Keratinocyte (primary cell): Measurements from ENCODE around the gene C7orf33. TPM values are rescaled to one million over a fixed set of nuclear protein-coding genes. Genes with fewer than 3 reads are reported as not detected.

Experiments used
- DNase-seq: peaks from one replicate; pipeline ENCODE4 v3.0.0-alpha.2; 2011; ENCODE audit warnings: low read depth, missing footprints, low spot score
- FAIRE-seq: peaks from 2 replicates; lab custom pipeline; 2011; peaks lifted over from hg19 to GRCh38; lab: Jason Lieb, UNC
- H2AFZ ChIP-seq: 2 replicates; pipeline ENCODE4 v1.6.0; 2012; ENCODE audit warnings: low read length, control low read depth, inconsistent platforms; ENCODE audit not compliant: control insufficient read depth
- H3K27ac ChIP-seq: 2 replicates; pipeline ENCODE4 v1.5.1; 2011; ENCODE audit warnings: low read length; ENCODE audit not compliant: control insufficient read depth, insufficient read depth
- H3K27me3 ChIP-seq: 3 replicates; pipeline ENCODE4 v1.6.0; 2011; ENCODE audit warnings: low read length; ENCODE audit not compliant: control insufficient read depth, insufficient read depth; ENCODE audit errors: extremely low read depth
- H3K36me3 ChIP-seq, 2 experiments: 2 replicates in 1 of 2; 3 replicates in 1 of 2; pipeline ENCODE4 v1.5.1; 2011; ENCODE audit warnings: low read length in 2 of 2, mild to moderate bottlenecking in 1 of 2; ENCODE audit not compliant: control insufficient read depth in 2 of 2, insufficient read depth in 2 of 2; ENCODE audit errors: extremely low read depth in 1 of 2
- H3K4me1 ChIP-seq: 3 replicates; pipeline ENCODE4 v1.5.1; 2011; ENCODE audit warnings: low read length; ENCODE audit not compliant: control insufficient read depth, insufficient read depth; ENCODE audit errors: extremely low read depth
- H3K4me2 ChIP-seq: 3 replicates; pipeline ENCODE4 v1.6.0; 2011; ENCODE audit warnings: low read depth, low read length; ENCODE audit not compliant: control insufficient read depth, insufficient read depth; ENCODE audit errors: extremely low read depth
- H3K4me3 ChIP-seq, 3 experiments: fragments of 200-600 bp in 1 of 3; sonication (generic) in 1 of 3; 2 replicates in 2 of 3; 3 replicates in 1 of 3; pipeline ENCODE4 v1.5.1; 2011 to 2016; ENCODE audit warnings: low read length in 3 of 3, mild to moderate bottlenecking in 3 of 3, control low read depth in 2 of 3, inconsistent platforms in 1 of 3, low read depth in 1 of 3, mixed read lengths in 1 of 3, mixed run types in 1 of 3, moderate library complexity in 1 of 3; ENCODE audit not compliant: control insufficient read depth in 2 of 3, insufficient read depth in 2 of 3; ENCODE audit errors: extremely low read depth in 1 of 3
- H3K79me2 ChIP-seq: 2 replicates; pipeline ENCODE4 v1.6.0; 2012; ENCODE audit warnings: low read length; ENCODE audit not compliant: control insufficient read depth, insufficient read depth
- H3K9ac ChIP-seq: 3 replicates; pipeline ENCODE4 v1.6.0; 2011; ENCODE audit warnings: low read length; ENCODE audit not compliant: control insufficient read depth, insufficient read depth; ENCODE audit errors: extremely low read depth
- H3K9me1 ChIP-seq: 3 replicates; pipeline ENCODE4 v1.6.0; 2011; ENCODE audit warnings: low read length; ENCODE audit not compliant: control insufficient read depth, insufficient read depth; ENCODE audit errors: extremely low read depth
- H3K9me3 ChIP-seq: 2 replicates; pipeline ENCODE4 v1.5.1; 2012; ENCODE audit warnings: low read depth, low read length; ENCODE audit not compliant: control insufficient read depth
- H4K20me1 ChIP-seq: 3 replicates; pipeline ENCODE4 v1.6.0; 2011; ENCODE audit warnings: low read length; ENCODE audit not compliant: control insufficient read depth, insufficient read depth; ENCODE audit errors: extremely low read depth
- EZH2 ChIP-seq: IDR thresholded peaks from one replicate; pipeline ENCODE4 v1.6.1; 2012; ENCODE audit warnings: inconsistent platforms, mild to moderate bottlenecking, low read length, moderate library complexity
- dilution Hi-C: fragments of 300-500 bp; cut with MboI; formaldehyde crosslinking; loops from one replicate; pipeline ENCODE4 v1.7.0; 2020; ENCODE audit warnings: low sequenced_read_pairs; ENCODE audit not compliant: extremely low pct_ligation_motif_present
- polyA plus RNA-seq, 5 experiments: library from polyadenylated mRNA; depleted of rRNA in 3 of 5; stranded (reverse) in 3 of 5; stranded (forward) in 1 of 5; unstranded in 1 of 5; fragments of >200 nt; gene quantifications; 1 replicate in 1 of 5; 2 replicates in 3 of 5; 3 replicates in 1 of 5; pipeline versions ENCODE4 v1.2.1 to v1.2.3, GENCODE V29; 2011 to 2012; ENCODE audit warnings: missing spikeins in 2 of 5, low read depth in 1 of 5, low replicate concordance in 1 of 5
- TF ChIP-seq, protein P1 (sequence below), 3 experiments: IDR thresholded peaks in 1 of 3; conservative IDR thresholded peaks in 1 of 3; optimal IDR thresholded peaks in 1 of 3; 2 replicates in 2 of 3; 3 replicates in 1 of 3; pipeline versions ENCODE3 to v1.5.1; 2011; ENCODE audit warnings: low read length in 3 of 3, mild to moderate bottlenecking in 3 of 3, moderate library complexity in 2 of 3, control low read depth in 1 of 3, inconsistent platforms in 1 of 3; ENCODE audit not compliant: insufficient read depth in 2 of 3; ENCODE audit errors: extremely low read depth in 1 of 3

The C7orf33 gene
- polyA plus RNA-seq, 1 donor (not counting 4 experiments of a cell fraction or from before 2014, with no cell fraction given): not detected

DNA sequence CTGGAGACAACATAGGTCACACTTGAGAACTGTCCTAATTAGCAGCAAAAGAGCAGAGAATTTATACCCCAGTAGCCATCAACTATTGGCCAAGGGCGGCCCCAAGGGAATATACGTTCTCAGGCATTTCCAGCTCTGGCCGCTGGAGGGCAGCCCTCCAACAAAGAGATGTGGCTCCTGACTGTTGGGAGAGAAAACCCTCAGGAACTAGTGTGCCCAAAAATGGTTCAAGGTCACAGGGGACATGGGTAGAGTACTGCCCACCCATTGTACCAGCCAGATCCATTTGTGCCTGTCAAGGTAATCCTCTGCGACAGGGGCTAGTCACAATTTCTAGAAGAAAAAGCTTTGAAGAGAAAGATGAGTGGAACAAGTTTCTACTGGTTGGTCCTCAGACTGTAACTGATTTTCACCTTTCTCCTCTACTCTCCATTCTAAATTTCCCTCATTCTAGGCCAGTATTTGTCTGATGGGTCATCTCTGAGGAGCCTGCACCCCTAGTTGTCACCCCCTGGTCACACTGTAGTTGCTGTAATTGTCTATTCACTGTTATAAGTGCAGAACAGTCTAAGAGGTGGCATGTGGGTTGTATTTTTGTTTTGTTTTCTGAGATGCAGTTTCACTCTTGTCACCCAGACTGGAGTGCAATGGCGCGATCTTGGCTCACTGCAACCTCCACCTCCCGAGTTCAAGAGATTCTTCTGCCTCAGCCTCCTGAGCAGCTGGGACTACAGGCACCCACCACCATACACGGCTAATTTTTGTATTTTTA is 14.7 kb upstream of the C7orf33 start:
- Histone ChIP-seq H3K9me3 (no peaks in the 10 kb centered on the region), H3K27me3 (no peaks in the 10 kb centered on the region), H3K36me3 (no peaks in the 10 kb centered on the region), H3K9ac (no peak overlapping the region), H2AFZ (no peak overlapping the region), H3K4me1 (no peaks in the 10 kb centered on the region), H3K79me2 (no peaks in the 10 kb centered on the region), H3K4me2 (no peak overlapping the region), H4K20me1 (no peaks in the 10 kb centered on the region), H3K9me1 (no peaks in the 10 kb centered on the region), H3K27ac (no peak overlapping the region), H3K4me3 (no peak overlapping the region)
- FAIRE-seq (peak; percentile 76), DNase-seq (no peak)
- TF ChIP-seq EZH2: no peak
- TF ChIP-seq, protein P1, sequence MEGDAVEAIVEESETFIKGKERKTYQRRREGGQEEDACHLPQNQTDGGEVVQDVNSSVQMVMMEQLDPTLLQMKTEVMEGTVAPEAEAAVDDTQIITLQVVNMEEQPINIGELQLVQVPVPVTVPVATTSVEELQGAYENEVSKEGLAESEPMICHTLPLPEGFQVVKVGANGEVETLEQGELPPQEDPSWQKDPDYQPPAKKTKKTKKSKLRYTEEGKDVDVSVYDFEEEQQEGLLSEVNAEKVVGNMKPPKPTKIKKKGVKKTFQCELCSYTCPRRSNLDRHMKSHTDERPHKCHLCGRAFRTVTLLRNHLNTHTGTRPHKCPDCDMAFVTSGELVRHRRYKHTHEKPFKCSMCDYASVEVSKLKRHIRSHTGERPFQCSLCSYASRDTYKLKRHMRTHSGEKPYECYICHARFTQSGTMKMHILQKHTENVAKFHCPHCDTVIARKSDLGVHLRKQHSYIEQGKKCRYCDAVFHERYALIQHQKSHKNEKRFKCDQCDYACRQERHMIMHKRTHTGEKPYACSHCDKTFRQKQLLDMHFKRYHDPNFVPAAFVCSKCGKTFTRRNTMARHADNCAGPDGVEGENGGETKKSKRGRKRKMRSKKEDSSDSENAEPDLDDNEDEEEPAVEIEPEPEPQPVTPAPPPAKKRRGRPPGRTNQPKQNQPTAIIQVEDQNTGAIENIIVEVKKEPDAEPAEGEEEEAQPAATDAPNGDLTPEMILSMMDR (optimal IDR thresholded peaks at IDR 0.05 in 1 of 3, IDR thresholded peaks at IDR 0.05 in 1 of 3, conservative IDR thresholded peaks at IDR 0.05 in 1 of 3; ENCODE audit: extremely low read depth in 1 of 3, insufficient read depth in 2 of 3, low read length in 3 of 3): peak; percentile 85 to 94 (median 86)
- dilution Hi-C loops: no loop called here

- no peak for FAIRE-seq
- TF ChIP-seq EZH2: no peak
- TF ChIP-seq, protein P1 (optimal IDR thresholded peaks at IDR 0.05 in 1 of 3, IDR thresholded peaks at IDR 0.05 in 1 of 3, conservative IDR thresholded peaks at IDR 0.05 in 1 of 3; ENCODE audit: extremely low read depth in 1 of 3, insufficient read depth in 2 of 3, low read length in 3 of 3): no peak
- no peaks in the 10 kb centered on the region for H3K36me3 ChIP-seq
- dilution Hi-C loops: no loop called here
- no peaks in the 10 kb centered on the region for H4K20me1 ChIP-seq
- no peaks in the 10 kb centered on the region for H3K4me1 ChIP-seq
- H3K27ac ChIP-seq: no peak overlapping the region
- DNase-seq: no peak
- no peak overlapping the region for H3K4me3 ChIP-seq
- no peaks in the 10 kb centered on the region for H3K27me3 ChIP-seq
- no peak overlapping the region for H2AFZ ChIP-seq
- no peak overlapping the region for H3K4me2 ChIP-seq
- no peaks in the 10 kb centered on the region for H3K9me1 ChIP-seq
- no peaks in the 10 kb centered on the region for H3K9me3 ChIP-seq
- H3K9ac ChIP-seq: no peak overlapping the region
- H3K79me2 ChIP-seq: no peaks in the 10 kb centered on the region
These were observed 11.2 kb upstream of the C7orf33 start for GRCh38 chr7:148579366-148579765.
